ENCODE data around the gene FBXL20. TPM values are rescaled to one million over a fixed set of nuclear protein-coding genes. Genes with fewer than 3 reads are reported as not detected.
"Not testable (repeated sequence)": the region's sequence is repeated elsewhere in the genome, so short reads cannot be mapped to it uniquely, and the experiment has no call there.

FBXL20 gene
- total RNA-seq, 1 donor from 2014 or later, result 23.9 TPM

DNA sequence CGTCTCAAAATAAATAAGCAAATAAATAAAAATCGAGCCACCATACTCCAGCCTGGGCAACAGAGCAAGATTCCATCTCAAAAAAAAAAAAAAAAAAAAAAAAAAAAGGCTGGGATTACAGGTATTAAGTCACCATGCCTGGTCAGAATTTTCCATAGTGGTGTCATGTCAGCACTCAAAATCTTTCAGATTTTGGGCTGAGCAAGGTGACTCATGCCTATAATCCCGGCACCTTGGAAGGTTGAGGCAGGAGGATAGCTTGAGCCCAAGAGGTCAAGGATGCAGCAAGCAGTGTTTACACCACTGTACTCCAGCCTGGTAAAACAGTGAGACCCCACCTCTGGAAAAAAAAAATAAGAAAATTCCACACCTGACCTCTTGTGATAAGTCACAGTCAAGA, 52.2 kb downstream of the FBXL20 start:
- H3K9me3 ChIP-seq, result no peaks in the 10 kb centered on the region
- TF ChIP-seq, protein P1, sequence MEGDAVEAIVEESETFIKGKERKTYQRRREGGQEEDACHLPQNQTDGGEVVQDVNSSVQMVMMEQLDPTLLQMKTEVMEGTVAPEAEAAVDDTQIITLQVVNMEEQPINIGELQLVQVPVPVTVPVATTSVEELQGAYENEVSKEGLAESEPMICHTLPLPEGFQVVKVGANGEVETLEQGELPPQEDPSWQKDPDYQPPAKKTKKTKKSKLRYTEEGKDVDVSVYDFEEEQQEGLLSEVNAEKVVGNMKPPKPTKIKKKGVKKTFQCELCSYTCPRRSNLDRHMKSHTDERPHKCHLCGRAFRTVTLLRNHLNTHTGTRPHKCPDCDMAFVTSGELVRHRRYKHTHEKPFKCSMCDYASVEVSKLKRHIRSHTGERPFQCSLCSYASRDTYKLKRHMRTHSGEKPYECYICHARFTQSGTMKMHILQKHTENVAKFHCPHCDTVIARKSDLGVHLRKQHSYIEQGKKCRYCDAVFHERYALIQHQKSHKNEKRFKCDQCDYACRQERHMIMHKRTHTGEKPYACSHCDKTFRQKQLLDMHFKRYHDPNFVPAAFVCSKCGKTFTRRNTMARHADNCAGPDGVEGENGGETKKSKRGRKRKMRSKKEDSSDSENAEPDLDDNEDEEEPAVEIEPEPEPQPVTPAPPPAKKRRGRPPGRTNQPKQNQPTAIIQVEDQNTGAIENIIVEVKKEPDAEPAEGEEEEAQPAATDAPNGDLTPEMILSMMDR (IDR thresholded peaks at IDR 0.05), result no peak
- H3K36me3 ChIP-seq, result no peaks in the 10 kb centered on the region
- H3K4me3 ChIP-seq, result no peak overlapping the region
- no peaks in the 10 kb centered on the region for H3K27me3 ChIP-seq
- H3K27ac ChIP-seq, result no peak overlapping the region
- ATAC-seq (no peak), DNase-seq (no peak)
- intact Hi-C loops (cut with DNase I), result no loop called here
- no peaks in the 10 kb centered on the region for H3K4me1 ChIP-seq

DNA sequence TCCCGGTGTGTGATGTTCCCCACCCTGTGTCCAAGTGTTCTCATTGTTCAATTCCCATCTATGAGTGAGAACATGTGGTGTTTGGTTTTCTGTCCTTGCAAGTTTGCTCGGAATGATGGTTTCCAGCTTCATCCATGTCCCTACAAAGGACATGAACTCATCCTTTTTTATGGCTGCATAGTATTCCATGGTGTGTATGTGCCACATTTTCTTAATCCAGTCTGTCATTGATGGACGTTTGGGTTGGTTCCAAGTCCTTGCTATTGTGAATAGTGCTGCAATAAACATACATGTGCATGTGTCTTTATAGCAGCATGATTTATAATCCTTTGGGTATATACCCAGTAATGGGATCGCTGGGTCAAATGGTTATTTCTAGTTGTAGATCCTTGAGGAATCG, 54.6 kb downstream of the FBXL20 start:
- DNase-seq; H3K9me3 ChIP-seq; ATAC-seq; intact Hi-C loops (cut with DNase I); H3K27ac ChIP-seq; H3K4me3 ChIP-seq; H3K27me3 ChIP-seq; H3K36me3 ChIP-seq; H3K4me1 ChIP-seq: not testable (repeated sequence)

DNA sequence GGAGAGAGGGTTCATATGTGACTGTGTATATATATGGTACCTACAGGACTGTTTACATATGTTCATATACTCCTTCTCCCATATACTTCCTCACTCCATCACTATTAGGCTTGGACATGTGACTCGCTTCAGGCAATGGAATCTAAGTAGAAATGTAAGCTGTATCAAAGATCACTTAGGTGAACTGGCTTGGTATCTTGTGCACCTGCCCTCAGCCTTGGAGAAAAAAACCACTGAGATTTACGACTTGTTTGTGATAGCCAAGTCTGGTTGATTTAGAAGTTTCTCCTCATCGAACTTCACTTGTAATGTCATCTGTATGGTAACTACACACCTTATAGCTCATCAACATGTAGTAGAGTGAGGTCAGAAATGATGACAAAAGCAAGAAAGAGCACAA, 59.9 kb downstream of the FBXL20 start:
- H3K36me3 ChIP-seq, result peaks cover 14% of the 10 kb centered on the region
- H3K4me1 ChIP-seq, result peaks cover 10% of the 10 kb centered on the region
- intact Hi-C loops (cut with DNase I), result no loop called here
- TF ChIP-seq, protein P1 (IDR thresholded peaks at IDR 0.05), result no peak
- H3K27ac ChIP-seq, result no peak overlapping the region
- H3K9me3 ChIP-seq, result no peaks in the 10 kb centered on the region
- ATAC-seq, result no peak
- no peaks in the 10 kb centered on the region for H3K27me3 ChIP-seq
- no peak overlapping the region for H3K4me3 ChIP-seq
- no peak for DNase-seq

DNA sequence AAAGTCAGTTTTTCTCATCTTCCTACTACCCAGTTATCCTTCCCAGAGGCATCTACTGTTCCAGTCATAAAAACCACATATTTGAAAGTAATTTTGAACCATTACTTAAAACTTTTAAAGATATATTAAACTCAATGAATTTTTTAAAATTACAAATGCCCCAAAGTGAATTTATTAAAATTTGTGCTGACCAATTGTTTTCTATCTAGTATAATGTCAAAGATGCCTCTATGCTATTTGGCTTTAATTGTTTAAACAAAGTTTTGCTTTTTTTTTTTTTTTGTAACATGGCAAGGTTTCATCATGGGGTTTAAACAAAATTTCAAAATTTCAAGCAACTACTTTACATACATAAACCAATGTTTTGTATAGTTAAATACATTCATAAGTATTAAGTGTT, 60.7 kb downstream of the FBXL20 start:
- intact Hi-C loops (cut with DNase I), result no loop called here
- no peak for DNase-seq
- TF ChIP-seq, protein P1 (IDR thresholded peaks at IDR 0.05), result no peak
- Histone ChIP-seq H3K27me3 (no peaks in the 10 kb centered on the region), H3K27ac (no peak overlapping the region), H3K4me1 (peaks cover 10% of the 10 kb centered on the region), H3K4me3 (no peak overlapping the region), H3K9me3 (no peaks in the 10 kb centered on the region), H3K36me3 (peaks cover 14% of the 10 kb centered on the region)
- ATAC-seq, result no peak

DNA sequence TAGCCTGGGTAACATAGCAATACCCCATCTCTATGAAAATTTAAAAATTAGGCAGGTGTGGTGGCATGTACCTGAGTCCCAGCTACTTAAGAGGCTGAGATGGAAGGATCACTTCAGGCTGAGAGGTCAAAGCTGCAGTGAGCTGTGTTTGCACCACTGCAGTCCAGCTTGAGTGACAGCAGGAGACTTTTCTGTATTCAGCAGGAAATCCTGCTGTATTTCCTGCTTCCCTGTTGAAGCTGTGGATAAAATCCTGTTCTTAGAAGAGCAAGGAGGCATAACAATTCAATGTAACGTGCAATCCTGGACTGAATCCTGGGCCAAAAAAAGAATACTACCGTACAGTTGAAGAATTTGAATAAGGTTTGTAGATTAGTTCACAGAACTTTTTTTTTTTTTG, 62.2 kb downstream of the FBXL20 start:
- DNase-seq (no peak), ATAC-seq (peak; percentile 21)
- no peaks in the 10 kb centered on the region for H3K27me3 ChIP-seq
- H3K9me3 ChIP-seq, result no peaks in the 10 kb centered on the region
- peaks cover 16% of the 10 kb centered on the region for H3K4me1 ChIP-seq
- H3K27ac ChIP-seq, result no peak overlapping the region
- intact Hi-C loops (cut with DNase I), result no loop called here
- TF ChIP-seq, protein P1 (IDR thresholded peaks at IDR 0.05), result no peak
- H3K36me3 ChIP-seq, result peaks cover 14% of the 10 kb centered on the region
- no peak overlapping the region for H3K4me3 ChIP-seq

DNA sequence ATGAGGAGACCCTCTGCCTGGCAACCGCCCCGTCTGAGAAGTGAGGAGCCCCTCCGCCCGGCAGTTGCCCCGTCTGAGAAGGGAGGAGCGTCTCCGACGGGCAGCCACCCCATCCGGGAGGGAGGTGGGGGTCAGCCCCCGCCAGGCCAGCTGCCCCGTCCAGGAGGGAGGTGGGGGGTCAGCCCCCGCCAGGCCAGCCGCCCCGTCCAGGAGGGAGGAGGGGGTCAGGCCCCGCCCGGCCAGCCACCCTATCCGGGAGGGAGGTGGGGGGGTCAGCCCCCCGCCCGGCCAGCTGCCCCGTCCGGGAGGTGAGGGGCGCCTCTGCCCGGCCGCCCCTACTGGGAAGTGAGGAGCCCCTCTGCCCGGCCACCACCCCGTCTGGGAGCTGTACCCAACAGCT, 63.8 kb downstream of the FBXL20 start:
- DNase-seq; H3K27ac ChIP-seq; H3K4me3 ChIP-seq; H3K27me3 ChIP-seq; intact Hi-C loops (cut with DNase I); ATAC-seq; H3K9me3 ChIP-seq: not testable (repeated sequence)
- H3K36me3 ChIP-seq, result peaks cover 13% of the 10 kb centered on the region
- peaks cover 17% of the 10 kb centered on the region for H3K4me1 ChIP-seq

DNA sequence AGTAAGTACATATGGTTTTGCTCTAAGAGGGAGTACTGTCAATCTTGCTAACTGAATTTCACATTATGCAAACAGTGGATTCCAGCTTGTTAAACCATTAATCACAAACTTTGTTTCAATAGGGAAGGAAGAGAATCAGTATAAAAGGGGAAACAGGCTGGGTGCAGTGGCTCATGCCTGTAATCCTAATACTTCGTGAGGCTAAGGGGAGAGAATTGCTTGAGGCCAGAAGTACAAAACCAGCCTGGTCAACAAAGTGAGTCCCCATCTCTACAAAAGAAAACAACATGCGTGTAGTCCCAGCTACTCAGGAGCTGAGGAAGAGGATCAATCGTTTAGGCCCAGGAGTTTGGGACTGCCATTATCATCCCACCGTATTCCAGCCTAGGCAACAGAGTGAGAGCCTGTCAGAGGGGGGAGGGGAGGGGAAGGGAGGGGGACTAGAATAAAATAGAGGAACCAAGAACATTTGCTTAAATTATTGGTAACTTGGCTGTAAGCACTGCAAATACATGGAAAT, 65.7 kb downstream of the FBXL20 start:
- Histone ChIP-seq H3K27me3 (no peaks in the 10 kb centered on the region), H3K27ac (no peak overlapping the region), H3K36me3 (no peaks in the 10 kb centered on the region), H3K4me3 (no peak overlapping the region), H3K9me3 (no peaks in the 10 kb centered on the region), H3K4me1 (peaks cover 17% of the 10 kb centered on the region)
- intact Hi-C loops (cut with DNase I), result no loop called here
- TF ChIP-seq, protein P1 (IDR thresholded peaks at IDR 0.05), result no peak
- DNase-seq (no peak), ATAC-seq (peak; percentile 79)

DNA sequence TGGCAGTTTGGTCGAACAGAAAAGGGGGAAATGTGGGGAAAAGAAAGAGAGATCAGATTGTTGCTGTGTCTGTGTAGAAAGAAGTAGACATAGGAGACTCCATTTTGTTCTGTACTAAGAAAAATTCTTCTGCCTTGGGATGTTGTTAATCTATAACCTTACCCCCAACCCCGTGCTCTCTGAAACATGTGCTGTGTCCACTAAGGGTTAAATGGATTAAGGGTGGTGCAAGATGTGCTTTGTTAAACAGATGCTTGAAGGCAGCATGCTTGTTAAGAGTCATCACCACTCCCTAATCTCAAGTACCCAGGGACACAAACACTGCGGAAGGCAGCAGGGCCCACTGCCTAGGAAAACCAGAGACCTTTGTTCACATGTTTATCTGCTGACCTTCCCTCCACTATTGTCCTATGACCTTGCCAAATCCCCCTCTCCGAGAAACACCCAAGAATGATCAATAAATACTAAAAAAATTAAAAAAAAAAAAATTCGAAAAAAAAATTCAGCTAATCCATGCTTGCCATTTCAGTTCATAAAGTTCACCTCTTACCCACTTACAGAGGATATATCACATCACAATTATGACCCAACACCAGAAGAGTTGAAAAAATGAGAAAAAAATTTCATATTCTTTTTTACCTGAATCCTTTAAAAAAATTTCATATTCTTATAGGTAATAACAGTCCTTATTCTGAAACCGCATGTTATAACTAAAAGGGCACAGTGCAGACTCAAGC, 67.2 kb downstream of the FBXL20 start:
- ATAC-seq; DNase-seq; H3K4me3 ChIP-seq; H3K27ac ChIP-seq; H3K36me3 ChIP-seq; H3K9me3 ChIP-seq; H3K27me3 ChIP-seq; intact Hi-C loops (cut with DNase I): not testable (repeated sequence)
- H3K4me1 ChIP-seq, result peaks cover 13% of the 10 kb centered on the region
